Fibroblast of lung (primary cell): ENCODE results near the gene NLE1.

Source experiments
- EZH2 ChIP-seq: IDR thresholded peaks from 2 replicates; pipeline ENCODE4 v1.5.1; 2012; ENCODE audit warnings: low read length, control low read depth, mild to moderate bottlenecking; ENCODE audit errors: missing control alignments
- TF ChIP-seq, protein P1 (sequence below), 2 donors: IDR thresholded peaks in 1 of 2; conservative IDR thresholded peaks in 1 of 2; 1 replicate in 1 of 2; 2 replicates in 1 of 2; pipeline ENCODE4 v1.5.1; 2011 to 2012; ENCODE audit warnings: low read length in 2 of 2, control low read depth in 1 of 2, inconsistent platforms in 1 of 2, low read depth in 1 of 2, mild to moderate bottlenecking in 1 of 2

DNA sequence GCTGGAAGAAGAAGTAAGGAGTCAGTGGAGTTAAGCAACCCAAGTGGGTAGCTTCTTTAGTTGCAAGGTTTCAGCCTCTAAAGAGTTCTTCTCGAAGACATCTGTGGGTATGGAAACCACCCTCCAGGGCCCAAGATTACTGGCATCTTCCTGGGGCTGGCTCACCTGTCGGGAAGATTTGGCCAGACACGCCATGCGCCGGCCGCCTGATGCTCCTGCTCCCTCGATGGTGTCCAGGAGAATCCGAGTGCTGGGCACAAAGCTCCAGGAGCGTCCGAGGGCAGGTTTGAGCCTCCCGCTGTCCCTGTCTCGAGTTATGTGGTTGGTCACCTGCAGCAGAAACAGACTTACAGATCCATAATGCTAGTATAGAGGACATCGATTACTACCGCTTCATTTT, 41.1 kb downstream of the NLE1 start:
- TF ChIP-seq, protein P1, sequence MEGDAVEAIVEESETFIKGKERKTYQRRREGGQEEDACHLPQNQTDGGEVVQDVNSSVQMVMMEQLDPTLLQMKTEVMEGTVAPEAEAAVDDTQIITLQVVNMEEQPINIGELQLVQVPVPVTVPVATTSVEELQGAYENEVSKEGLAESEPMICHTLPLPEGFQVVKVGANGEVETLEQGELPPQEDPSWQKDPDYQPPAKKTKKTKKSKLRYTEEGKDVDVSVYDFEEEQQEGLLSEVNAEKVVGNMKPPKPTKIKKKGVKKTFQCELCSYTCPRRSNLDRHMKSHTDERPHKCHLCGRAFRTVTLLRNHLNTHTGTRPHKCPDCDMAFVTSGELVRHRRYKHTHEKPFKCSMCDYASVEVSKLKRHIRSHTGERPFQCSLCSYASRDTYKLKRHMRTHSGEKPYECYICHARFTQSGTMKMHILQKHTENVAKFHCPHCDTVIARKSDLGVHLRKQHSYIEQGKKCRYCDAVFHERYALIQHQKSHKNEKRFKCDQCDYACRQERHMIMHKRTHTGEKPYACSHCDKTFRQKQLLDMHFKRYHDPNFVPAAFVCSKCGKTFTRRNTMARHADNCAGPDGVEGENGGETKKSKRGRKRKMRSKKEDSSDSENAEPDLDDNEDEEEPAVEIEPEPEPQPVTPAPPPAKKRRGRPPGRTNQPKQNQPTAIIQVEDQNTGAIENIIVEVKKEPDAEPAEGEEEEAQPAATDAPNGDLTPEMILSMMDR (conservative IDR thresholded peaks at IDR 0.05 in 1 of 2, IDR thresholded peaks at IDR 0.05 in 1 of 2; ENCODE audit: low read depth in 1 of 2, low read length in 2 of 2), result no peak
- TF ChIP-seq EZH2, result no peak
